OCI-LY1 (cell line): ENCODE measurements around the gene PTPRD.

Source experiments
- EZH2 ChIP-seq: fragments of 200-600 bp; sonication (generic), shearing (Covaris generic); IDR thresholded peaks from 2 replicates; pipeline ENCODE4 v1.8.0; 2017; ENCODE audit warnings: borderline replicate concordance, mixed run types, mild to moderate bottlenecking, antibody characterized with exemption, low read length, moderate library complexity, mixed read lengths
- TF ChIP-seq, protein P1 (sequence below): fragments of 200-600 bp; sonication (generic), shearing (Covaris generic); IDR thresholded peaks from 2 replicates; pipeline ENCODE4 v1.5.1; 2017; ENCODE audit warnings: mild to moderate bottlenecking, antibody characterized with exemption, low read length, moderate library complexity, mixed read lengths

DNA sequence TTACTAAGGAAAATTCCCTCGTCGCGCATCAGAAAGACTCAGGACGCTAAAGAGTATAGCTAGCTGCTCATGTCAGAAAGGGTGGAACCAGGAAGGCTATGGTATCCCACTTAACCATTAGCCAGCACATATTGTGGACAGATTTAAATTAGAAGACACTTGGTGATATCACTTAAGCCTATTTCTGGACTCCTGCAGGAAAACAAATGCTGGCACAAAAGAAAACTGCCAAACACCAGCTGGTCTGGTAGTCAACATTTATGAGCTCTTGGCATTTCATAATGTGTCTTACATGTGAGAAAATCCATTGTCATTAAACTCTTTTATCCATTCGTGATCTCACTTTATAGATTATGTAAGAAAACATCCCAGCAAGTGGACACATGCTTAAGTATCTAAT lies 377.4 kb downstream of the PTPRD start:
- TF ChIP-seq, protein P1, sequence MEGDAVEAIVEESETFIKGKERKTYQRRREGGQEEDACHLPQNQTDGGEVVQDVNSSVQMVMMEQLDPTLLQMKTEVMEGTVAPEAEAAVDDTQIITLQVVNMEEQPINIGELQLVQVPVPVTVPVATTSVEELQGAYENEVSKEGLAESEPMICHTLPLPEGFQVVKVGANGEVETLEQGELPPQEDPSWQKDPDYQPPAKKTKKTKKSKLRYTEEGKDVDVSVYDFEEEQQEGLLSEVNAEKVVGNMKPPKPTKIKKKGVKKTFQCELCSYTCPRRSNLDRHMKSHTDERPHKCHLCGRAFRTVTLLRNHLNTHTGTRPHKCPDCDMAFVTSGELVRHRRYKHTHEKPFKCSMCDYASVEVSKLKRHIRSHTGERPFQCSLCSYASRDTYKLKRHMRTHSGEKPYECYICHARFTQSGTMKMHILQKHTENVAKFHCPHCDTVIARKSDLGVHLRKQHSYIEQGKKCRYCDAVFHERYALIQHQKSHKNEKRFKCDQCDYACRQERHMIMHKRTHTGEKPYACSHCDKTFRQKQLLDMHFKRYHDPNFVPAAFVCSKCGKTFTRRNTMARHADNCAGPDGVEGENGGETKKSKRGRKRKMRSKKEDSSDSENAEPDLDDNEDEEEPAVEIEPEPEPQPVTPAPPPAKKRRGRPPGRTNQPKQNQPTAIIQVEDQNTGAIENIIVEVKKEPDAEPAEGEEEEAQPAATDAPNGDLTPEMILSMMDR: no peak
- TF ChIP-seq EZH2: no peak
